GM18508 (cell line): ENCODE data around the gene TTK.
A peak's percentile ranks its signal among the peaks of the same experiment; 100 is the strongest.

Source experiments
- ATAC-seq: cut with Tn5 transposase; IDR thresholded peaks from one replicate; pipeline ENCODE4 v1.9.1; 2021; ENCODE audit warnings: moderate number of reproducible peaks; ENCODE audit not compliant: insufficient read depth, unreplicated experiment

The TTK gene

DNA sequence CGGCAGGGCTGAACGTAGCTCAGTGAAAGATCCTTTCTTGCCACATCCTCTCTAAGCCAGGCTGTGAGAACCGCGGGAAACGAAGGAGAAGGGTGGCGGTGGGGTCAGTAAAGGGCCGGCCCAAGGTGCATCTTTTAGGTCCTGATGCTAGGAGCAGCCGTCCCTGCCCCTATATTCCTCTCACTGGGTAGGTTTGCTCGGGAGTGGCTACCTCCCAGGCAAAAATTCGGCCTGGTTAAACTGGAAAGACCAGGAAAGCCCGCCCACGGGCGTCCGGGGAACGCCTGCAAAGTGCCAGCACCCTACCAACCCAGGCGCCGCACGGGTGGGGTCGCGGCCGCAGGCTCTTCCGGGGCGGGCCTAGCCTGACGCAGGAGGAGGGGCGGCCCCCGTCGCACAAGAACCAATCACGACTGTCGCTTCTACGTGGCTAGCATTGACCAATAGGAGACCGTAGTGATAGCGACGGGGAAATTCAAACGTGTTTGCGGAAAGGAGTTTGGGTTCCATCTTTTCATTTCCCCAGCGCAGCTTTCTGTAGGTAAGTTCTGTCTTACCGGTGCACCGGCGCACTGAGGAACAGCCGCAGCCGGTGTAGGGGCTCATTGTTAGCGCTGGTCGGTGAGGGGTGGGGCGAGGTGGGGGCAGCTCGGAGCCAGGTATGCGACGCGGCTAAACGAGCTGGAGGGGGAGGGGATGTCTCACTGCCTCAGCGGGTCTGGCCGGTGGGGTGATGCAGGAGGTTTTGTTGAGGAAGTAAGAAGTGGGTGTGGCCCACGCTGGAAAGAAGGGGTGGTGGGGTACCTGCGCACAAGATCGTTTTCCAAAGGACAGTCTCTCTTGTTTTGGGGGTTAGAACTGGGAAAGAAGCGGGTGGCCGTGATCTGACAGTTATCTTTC lies at the start of gene TTK:
TTK (plus strand) TSS at position 477 of the 900 bp plus-strand sequence. CDS start 1,195 bp downstream, outside the sequence.
- peak; percentile 97 for ATAC-seq

DNA sequence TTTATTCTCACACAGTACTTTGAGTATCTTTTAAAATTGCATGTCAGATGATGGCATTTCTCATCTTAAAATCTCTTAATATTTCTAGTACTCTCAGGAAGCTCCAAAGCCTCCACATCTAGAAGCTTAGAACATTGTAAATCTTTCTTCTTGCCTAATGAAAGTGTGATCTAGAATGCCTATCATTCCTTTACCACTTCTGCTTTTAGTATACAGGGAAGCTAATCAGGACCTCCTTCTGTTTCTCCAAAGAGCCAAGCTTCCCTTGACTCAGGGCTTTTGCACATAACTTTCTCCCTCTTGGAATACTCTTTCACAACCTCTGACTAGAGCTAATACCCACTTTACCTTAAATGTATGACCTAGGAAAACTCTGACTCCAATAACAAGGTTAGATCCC lies 49.6 kb upstream of the TTK start:
- no peak for ATAC-seq

GRCh38 chr6:79964607-79965081 lies 39.8 kb upstream of the TTK start:
- no peak for ATAC-seq

- no peak for ATAC-seq
Observed at GRCh38 chr6:79967178-79967577, 37.3 kb upstream of the TTK start.

DNA sequence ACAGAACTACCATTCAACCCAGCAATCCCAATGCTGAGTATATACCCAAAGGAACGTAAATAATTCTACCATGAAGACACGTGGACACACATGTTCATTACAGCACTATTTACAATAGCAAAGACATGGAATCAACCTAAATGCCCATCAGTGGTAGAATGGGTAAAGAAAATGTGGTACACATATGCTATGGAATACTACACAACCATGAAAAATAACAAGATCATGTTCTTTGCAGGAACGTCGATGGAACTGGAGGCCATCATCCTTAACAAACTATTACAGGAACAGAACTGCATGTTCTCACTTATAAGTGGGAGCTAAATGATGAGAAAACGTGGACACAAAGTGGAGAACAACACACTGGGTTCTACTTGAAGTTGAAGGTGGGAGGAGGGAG lies 34.7 kb upstream of the TTK start:
- no peak for ATAC-seq

DNA sequence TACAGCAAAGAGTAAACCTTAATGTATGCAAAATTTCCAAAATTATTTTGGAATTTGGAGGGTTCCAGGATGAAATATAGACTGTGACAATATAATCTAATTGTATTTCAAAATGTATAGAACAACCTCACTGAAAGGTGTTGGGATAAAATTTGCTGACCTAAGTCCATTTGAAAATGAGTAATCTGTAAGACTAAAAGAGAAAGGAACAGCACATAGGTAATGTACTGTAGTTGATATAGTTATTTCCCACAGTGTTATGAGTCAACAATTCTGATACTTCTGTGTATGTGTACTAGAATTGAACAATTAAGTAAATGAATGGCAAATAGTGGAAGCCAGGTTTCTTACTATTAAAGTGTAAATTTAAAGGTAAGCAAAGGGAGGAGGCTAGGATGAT lies 33.3 kb upstream of the TTK start:
- no peak for ATAC-seq

DNA sequence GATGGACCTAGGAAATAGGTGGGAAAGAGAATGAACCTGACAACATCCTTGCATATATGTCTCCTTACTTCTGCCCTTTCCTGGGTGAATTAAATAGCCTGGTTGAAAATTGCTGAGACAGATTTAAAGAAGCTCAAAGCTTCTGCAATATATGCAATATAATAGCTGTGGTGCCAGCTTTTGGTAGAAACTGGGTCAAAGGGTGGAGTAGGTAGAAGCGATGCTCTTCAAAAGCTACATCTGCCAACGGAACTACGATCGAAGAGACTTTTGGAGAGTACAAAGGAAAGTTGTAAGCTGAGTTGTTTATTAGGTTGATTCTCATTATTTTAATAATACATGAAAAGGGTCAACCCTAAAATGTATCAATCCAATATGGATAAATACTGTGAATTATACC lies 22.8 kb upstream of the TTK start:
- ATAC-seq = no peak

- ATAC-seq = no peak
Observed at GRCh38 chr6:79984261-79984660, 20.2 kb upstream of the TTK start.

DNA sequence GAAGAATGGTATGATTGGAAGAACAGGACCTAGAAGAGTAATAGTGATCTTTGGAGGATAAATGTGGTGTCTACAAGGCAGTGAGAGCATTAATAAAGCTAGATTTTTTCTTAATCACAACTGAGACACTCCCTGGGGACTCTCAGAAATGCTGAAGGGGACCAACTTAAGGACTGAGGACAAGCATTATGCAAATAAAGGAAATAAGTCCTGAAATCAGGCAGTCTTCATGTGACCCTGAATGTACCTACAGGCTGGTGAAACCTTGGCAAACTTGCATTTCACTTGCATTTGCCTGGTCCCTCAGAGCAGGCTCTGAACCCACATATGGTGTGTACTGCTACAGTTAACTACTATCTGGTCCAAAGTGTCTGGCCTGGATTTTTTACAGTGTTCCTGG lies 19.3 kb upstream of the TTK start:
- ATAC-seq = no peak

- ATAC-seq = no peak
Observed at GRCh38 chr6:79989641-79990040, 14.8 kb upstream of the TTK start.

- ATAC-seq = no peak
Observed at GRCh38 chr6:79993012-79993910, 11.2 kb upstream of the TTK start.

- ATAC-seq = no peak
Observed at GRCh38 chr6:79993911-79994309, 10.5 kb upstream of the TTK start.

DNA sequence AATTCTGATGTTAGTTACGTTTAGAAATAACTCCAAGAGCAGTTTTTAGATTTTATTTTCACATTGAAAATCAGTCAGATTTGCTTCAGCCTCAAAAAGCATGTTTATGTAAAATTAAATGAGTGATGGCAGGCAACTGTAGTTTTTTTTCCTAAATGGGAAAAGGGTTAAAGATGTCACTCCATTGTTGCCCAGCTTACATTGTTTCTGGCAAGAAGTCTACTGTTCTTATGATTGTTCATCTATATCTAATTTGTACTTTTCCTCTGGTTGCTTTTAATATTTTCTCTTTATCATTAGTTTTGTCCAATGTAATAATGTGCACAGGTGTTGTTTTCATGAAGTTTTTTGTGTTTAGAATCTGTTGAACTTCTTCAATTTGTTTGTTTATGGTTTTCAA lies 6.7 kb upstream of the TTK start:
- ATAC-seq = no peak

DNA sequence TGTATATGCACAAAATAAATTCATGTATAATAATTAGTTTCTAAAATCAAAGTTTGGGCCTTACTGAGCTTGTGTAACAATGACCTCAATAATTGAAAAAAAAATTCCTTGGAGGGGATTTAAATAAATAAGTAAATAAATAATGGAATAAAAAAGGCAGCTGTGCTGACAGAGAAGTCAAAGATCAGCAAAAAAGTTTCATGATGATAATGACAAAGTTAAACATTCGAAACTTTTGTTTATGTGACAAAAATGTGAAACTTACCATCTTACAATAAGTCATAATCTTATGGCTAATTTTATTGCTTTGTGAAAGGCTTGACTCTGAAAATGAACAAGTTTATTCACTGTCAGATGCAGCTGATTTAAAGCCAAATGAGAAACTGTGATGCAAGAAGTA lies 3.1 kb upstream of the TTK start:
- ATAC-seq = no peak

GRCh38 chr6:80003826-80004172 lies 650 bp upstream of the TTK start:
- peak; percentile 8 for ATAC-seq

- ATAC-seq = no peak
Observed at GRCh38 chr6:80005406-80005805, 957 bp downstream of the TTK start.

DNA sequence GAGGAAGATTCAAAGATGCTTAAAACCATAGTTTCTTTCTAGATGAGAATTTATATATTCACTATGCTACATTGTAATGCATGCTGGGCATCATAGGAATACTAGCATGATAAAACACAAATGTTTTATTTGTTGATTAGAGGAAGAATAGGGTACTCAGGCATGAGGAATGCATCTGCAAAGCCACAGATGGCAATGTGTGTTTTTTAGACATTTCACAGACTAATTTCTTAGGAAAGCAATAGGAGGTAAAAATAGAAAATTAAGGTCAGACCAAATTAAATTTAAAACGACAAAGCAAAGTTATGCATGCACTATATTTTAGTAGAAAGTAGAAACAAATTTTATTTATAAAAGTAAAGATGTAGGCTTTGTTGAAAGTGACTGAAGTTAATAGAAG lies 2.1 kb downstream of the TTK start:
- ATAC-seq = no peak

- no peak for ATAC-seq
Observed at GRCh38 chr6:80009531-80009930, 5.1 kb downstream of the TTK start.

DNA sequence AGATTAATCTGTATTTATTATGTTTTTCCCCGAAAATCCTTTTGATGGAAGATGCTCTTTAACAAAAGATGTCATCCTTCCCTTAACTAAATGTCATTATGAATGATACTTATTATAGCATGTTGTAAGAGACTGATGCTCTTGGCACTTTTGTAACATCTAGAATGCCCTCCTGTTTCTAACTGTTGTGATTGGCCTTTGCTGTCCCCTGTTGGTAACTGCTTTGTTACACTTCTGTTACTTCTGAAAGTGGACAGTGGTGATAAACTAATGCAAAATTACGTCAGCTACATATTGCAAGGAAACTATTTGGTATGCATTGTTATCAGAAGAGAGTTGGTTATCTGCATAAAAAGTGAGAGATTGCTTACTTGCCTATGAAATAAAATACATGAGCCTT lies 5.8 kb downstream of the TTK start:
- no peak for ATAC-seq

DNA sequence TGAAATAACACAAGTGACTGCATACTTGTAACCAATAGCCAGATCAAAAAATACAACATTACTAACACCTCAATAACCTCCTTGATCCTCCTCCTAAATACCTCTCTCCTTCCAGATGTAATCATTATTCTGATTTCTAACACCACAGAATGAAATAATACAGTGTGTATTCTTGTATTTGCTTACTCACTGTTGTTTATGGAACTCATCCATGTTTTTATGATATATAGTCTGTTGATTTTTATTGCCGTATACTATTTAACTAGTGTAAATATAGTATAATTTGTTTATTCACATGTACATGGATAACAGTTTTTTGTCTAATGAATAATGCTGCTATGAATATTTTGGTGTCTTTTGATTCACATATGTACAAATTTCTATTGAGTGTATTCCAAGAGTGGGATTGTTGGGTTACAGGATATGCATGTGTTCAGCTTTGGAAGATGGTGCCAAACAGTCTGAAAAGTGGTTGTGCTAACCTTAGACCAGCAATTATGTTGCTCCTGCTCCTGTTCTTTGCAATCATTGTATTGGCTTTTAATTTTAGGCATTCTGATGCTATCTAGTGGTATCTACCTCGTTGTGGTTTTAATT lies 11.5 kb downstream of the TTK start:
- ATAC-seq = no peak
